H7 (cell line): ENCODE results near the gene LRBA. TPM values are rescaled to one million over a fixed set of nuclear protein-coding genes. Genes with fewer than 3 reads are reported as not detected.

Experiments used
- DNase-seq: peaks from one replicate; pipeline ENCODE4 v3.0.0; 2012
- H3K27me3 ChIP-seq: 2 replicates; pipeline ENCODE4 v1.6.0; 2011; ENCODE audit warnings: mild to moderate bottlenecking, low read length; ENCODE audit not compliant: control insufficient read depth, insufficient read depth
- H3K36me3 ChIP-seq: replicated peaks from 2 replicates; pipeline ENCODE4 v1.5.1; 2011; ENCODE audit warnings: low read length; ENCODE audit not compliant: control insufficient read depth, insufficient read depth
- H3K4me3 ChIP-seq: 2 replicates; pipeline ENCODE4 v1.5.1; 2011; ENCODE audit warnings: low read depth, mild to moderate bottlenecking, control low read depth, low read length, moderate library complexity; ENCODE audit not compliant: insufficient read depth
- total RNA-seq: library from RNA; depleted of rRNA; stranded (reverse); fragments of >200 nt; shearing (Covaris generic); gene quantifications from 2 replicates; pipeline ENCODE4 v1.2.3, GENCODE V29; 2014

LRBA gene
- total RNA-seq, 1 experiment from 2014 or later = 47.3 TPM

GRCh38 chr4:150251752-150252190 is 763.3 kb downstream of the LRBA start:
- no peak overlapping the region for H3K4me3 ChIP-seq
- H3K36me3 ChIP-seq = no peaks in the 10 kb centered on the region
- DNase-seq = peak; percentile 61
- H3K27me3 ChIP-seq = no peaks in the 10 kb centered on the region

GRCh38 chr4:150250998-150251651 is 764.0 kb downstream of the LRBA start:
- no peak overlapping the region for H3K4me3 ChIP-seq
- peak; percentile 73 for DNase-seq
- no peaks in the 10 kb centered on the region for H3K27me3 ChIP-seq
- no peaks in the 10 kb centered on the region for H3K36me3 ChIP-seq

GRCh38 chr4:150250293-150250997 is 764.6 kb downstream of the LRBA start:
- no peak for DNase-seq
- H3K27me3 ChIP-seq = no peaks in the 10 kb centered on the region
- H3K4me3 ChIP-seq = no peak overlapping the region
- H3K36me3 ChIP-seq = no peaks in the 10 kb centered on the region

- no peak for DNase-seq
- H3K27me3 ChIP-seq = no peaks in the 10 kb centered on the region
- H3K36me3 ChIP-seq = no peaks in the 10 kb centered on the region
- H3K4me3 ChIP-seq = no peak overlapping the region
Measured at GRCh38 chr4:150248181-150248580, 766.9 kb downstream of the LRBA start.

GRCh38 chr4:150247184-150247583 is 767.9 kb downstream of the LRBA start:
- H3K27me3 ChIP-seq = no peaks in the 10 kb centered on the region
- H3K4me3 ChIP-seq = no peak overlapping the region
- no peaks in the 10 kb centered on the region for H3K36me3 ChIP-seq
- no peak for DNase-seq

- H3K4me3 ChIP-seq = no peak overlapping the region
- peak; percentile 52 for DNase-seq
- H3K27me3 ChIP-seq = no peaks in the 10 kb centered on the region
- no peaks in the 10 kb centered on the region for H3K36me3 ChIP-seq
Measured at GRCh38 chr4:150244600-150244999, 770.5 kb downstream of the LRBA start.

GRCh38 chr4:150243932-150244331 is 771.2 kb downstream of the LRBA start:
- H3K27me3 ChIP-seq = no peaks in the 10 kb centered on the region
- no peaks in the 10 kb centered on the region for H3K36me3 ChIP-seq
- no peak for DNase-seq
- no peak overlapping the region for H3K4me3 ChIP-seq

GRCh38 chr4:150242820-150243458 is 772.1 kb downstream of the LRBA start:
- Histone ChIP-seq H3K27me3 (no peaks in the 10 kb centered on the region), H3K4me3 (no peak overlapping the region), H3K36me3 (no peaks in the 10 kb centered on the region)
- DNase-seq = peak; percentile 69

- no peak for DNase-seq
- Histone ChIP-seq H3K4me3 (no peak overlapping the region), H3K27me3 (no peaks in the 10 kb centered on the region), H3K36me3 (no peaks in the 10 kb centered on the region)
Measured at GRCh38 chr4:150240011-150240410, 775.1 kb downstream of the LRBA start.

- H3K27me3 ChIP-seq = no peaks in the 10 kb centered on the region
- H3K36me3 ChIP-seq = no peaks in the 10 kb centered on the region
- no peak for DNase-seq
- no peak overlapping the region for H3K4me3 ChIP-seq
Measured at GRCh38 chr4:150238591-150238990, 776.5 kb downstream of the LRBA start.

GRCh38 chr4:150237110-150237872 is 777.8 kb downstream of the LRBA start:
- no peak overlapping the region for H3K4me3 ChIP-seq
- no peak for DNase-seq
- H3K27me3 ChIP-seq = no peaks in the 10 kb centered on the region
- no peaks in the 10 kb centered on the region for H3K36me3 ChIP-seq

GRCh38 chr4:150236626-150237025 is 778.5 kb downstream of the LRBA start:
- Histone ChIP-seq H3K4me3 (no peak overlapping the region), H3K36me3 (no peaks in the 10 kb centered on the region), H3K27me3 (no peaks in the 10 kb centered on the region)
- no peak for DNase-seq

- Histone ChIP-seq H3K36me3 (no peaks in the 10 kb centered on the region), H3K4me3 (no peak overlapping the region), H3K27me3 (no peaks in the 10 kb centered on the region)
- DNase-seq = no peak
Measured at GRCh38 chr4:150235808-150236271, 779.2 kb downstream of the LRBA start.

- no peak overlapping the region for H3K4me3 ChIP-seq
- H3K36me3 ChIP-seq = no peaks in the 10 kb centered on the region
- H3K27me3 ChIP-seq = no peaks in the 10 kb centered on the region
- DNase-seq = no peak
Measured at GRCh38 chr4:150235317-150235716, 779.8 kb downstream of the LRBA start.
